AG10803 (cell line): ENCODE measurements around the gene SCAP.

ENCODE experiments used
- DNase-seq: peaks from one replicate; pipeline ENCODE4 v3.0.0; 2010; ENCODE audit warnings: low read depth
- H3K4me3 ChIP-seq: 2 replicates; pipeline ENCODE4 v1.5.1; 2011; ENCODE audit warnings: mild to moderate bottlenecking, low read length, control low read depth
- CTCF ChIP-seq: conservative IDR thresholded peaks from 2 replicates; pipeline ENCODE4 v1.5.1; 2011; ENCODE audit warnings: mild to moderate bottlenecking, low read length, control low read depth, inconsistent platforms

SCAP gene

GRCh38 chr3:47404955-47405790, 70.6 kb downstream of the SCAP start:
- no peak overlapping the region for H3K4me3 ChIP-seq
- TF ChIP-seq CTCF, result no peak
- peak; percentile 42 for DNase-seq

GRCh38 chr3:47404431-47404876, 71.3 kb downstream of the SCAP start:
- TF ChIP-seq CTCF, result no peak

GRCh38 chr3:47399531-47400270, 76.0 kb downstream of the SCAP start:
- TF ChIP-seq CTCF, result no peak
- no peak for DNase-seq
- no peak overlapping the region for H3K4me3 ChIP-seq

More at GRCh38 chr3:47404431-47404876, 71.3 kb downstream of the SCAP start:
- H3K4me3 ChIP-seq, result no peak overlapping the region
- DNase-seq, result no peak

GRCh38 chr3:47399016-47399415, 76.7 kb downstream of the SCAP start:
- no peak for DNase-seq
- H3K4me3 ChIP-seq, result no peak overlapping the region
- no peak for TF ChIP-seq CTCF

- no peak overlapping the region for H3K4me3 ChIP-seq
- DNase-seq, result no peak
- no peak for TF ChIP-seq CTCF
These were observed 77.5 kb downstream of the SCAP start for GRCh38 chr3:47398228-47398627.

- DNase-seq, result no peak
- TF ChIP-seq CTCF, result no peak
- H3K4me3 ChIP-seq, result no peak overlapping the region
These were observed 80.9 kb downstream of the SCAP start for GRCh38 chr3:47394881-47395280.
